ENCODE results near the gene RAB5B.

The RAB5B gene

DNA sequence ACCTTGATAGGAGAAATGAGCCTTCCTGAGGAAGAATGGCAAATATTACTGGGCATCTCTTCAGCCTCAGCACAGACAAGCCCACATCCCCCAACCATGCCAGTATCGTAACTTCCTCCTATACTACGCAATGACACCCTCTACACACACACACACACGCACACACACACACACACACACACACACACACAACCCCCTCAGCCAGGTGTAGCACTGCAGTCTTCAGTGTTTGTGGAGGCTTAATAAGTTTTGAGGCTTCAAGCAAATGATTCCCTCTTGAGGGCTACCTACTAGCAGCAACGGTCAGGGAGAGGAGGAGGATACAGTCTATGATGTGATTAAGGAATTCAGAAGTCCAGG is 41.3 kb upstream of the RAB5B start:
- Histone ChIP-seq H3K4me2 (ENCODE audit: low read depth, low read length, poor library complexity, severe bottlenecking) (peak overlapping the region; percentile 96), H3F3A (ENCODE audit: low read depth) (peaks cover 16% of the 10 kb centered on the region), H3K4me3 (ENCODE audit: low read length, poor library complexity, severe bottlenecking) (peak overlapping the region; percentile 84), H3K79me2 (ENCODE audit: insufficient read depth, low read length) (peaks cover 53% of the 10 kb centered on the region), H3K9me2 (replicated peaks; ENCODE audit: low read depth, low read length) (no peaks in the 10 kb centered on the region), H3K4me1 (ENCODE audit: insufficient read depth, low read length, poor library complexity, severe bottlenecking) (peaks cover 46% of the 10 kb centered on the region), H3K27me3 (ENCODE audit: insufficient read depth, low read length, poor library complexity, severe bottlenecking) (no peaks in the 10 kb centered on the region), H2AFZ (ENCODE audit: low read length) (peak overlapping the region; percentile 65), H3K9me3 (ENCODE audit: insufficient read depth, low read depth, low read length) (no peaks in the 10 kb centered on the region), H4K20me1 (ENCODE audit: insufficient read depth, low read length, poor library complexity, severe bottlenecking) (peaks cover 5% of the 10 kb centered on the region), H3K36me3 (ENCODE audit: insufficient read depth, low read length) (no peaks in the 10 kb centered on the region), H3K9ac (ENCODE audit: low read depth, low read length, poor library complexity, severe bottlenecking) (peak overlapping the region; percentile 98)
- no peak for TF ChIP-seq EZH2phosphoT487 (IDR thresholded peaks at IDR 0.05; ENCODE audit: borderline replicate concordance)

DNA sequence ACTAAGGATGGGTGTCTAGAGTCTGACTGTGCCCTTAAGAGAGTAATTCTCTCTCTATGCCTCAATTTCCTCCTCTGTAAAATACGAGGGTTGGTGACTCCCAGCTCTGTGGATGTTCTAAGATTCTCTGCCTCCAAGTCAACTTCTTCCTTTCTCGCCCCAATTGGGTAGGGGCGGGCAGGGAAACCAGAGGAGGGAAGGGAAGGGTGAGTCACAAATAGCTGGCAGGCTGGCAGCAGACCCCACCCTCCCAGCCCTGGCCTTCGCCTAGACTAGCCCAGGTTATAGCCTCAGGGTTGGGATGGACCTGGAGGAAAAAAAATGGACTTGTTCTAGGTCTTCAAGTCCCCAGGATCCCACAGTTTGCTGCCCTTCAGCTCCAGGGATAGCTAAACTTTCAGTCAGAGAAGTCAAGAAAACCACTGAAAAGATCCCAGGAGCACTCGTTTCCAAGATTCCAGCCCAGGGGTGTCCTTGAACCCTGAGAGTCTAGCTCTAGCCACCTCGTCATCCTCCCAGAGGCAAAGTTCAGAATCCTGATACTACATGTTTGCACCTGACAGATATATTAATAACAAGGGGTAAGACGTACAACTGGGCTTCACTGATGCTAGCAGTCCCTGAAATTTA is 40.6 kb upstream of the RAB5B start:
- Histone ChIP-seq H3F3A (ENCODE audit: low read depth) (peaks cover 9% of the 10 kb centered on the region), H3K4me2 (ENCODE audit: low read depth, low read length, poor library complexity, severe bottlenecking) (peak overlapping the region; percentile 96), H3K36me3 (ENCODE audit: insufficient read depth, low read length) (no peaks in the 10 kb centered on the region; the same call in 1 of the 2 replicates), H3K9me2 (replicated peaks; ENCODE audit: low read depth, low read length) (no peaks in the 10 kb centered on the region), H3K4me3 (ENCODE audit: low read length, poor library complexity, severe bottlenecking) (peak overlapping the region; percentile 84), H3K27me3 (ENCODE audit: insufficient read depth, low read length, poor library complexity, severe bottlenecking) (no peaks in the 10 kb centered on the region), H3K79me2 (ENCODE audit: insufficient read depth, low read length) (peaks cover 47% of the 10 kb centered on the region), H3K9ac (ENCODE audit: low read depth, low read length, poor library complexity, severe bottlenecking) (peak overlapping the region; percentile 98), H2AFZ (ENCODE audit: low read length) (no peak overlapping the region), H3K9me3 (ENCODE audit: insufficient read depth, low read depth, low read length) (no peaks in the 10 kb centered on the region), H3K4me1 (ENCODE audit: insufficient read depth, low read length, poor library complexity, severe bottlenecking) (peaks cover 46% of the 10 kb centered on the region), H4K20me1 (ENCODE audit: insufficient read depth, low read length, poor library complexity, severe bottlenecking) (peaks cover 5% of the 10 kb centered on the region)
- TF ChIP-seq, protein P1, sequence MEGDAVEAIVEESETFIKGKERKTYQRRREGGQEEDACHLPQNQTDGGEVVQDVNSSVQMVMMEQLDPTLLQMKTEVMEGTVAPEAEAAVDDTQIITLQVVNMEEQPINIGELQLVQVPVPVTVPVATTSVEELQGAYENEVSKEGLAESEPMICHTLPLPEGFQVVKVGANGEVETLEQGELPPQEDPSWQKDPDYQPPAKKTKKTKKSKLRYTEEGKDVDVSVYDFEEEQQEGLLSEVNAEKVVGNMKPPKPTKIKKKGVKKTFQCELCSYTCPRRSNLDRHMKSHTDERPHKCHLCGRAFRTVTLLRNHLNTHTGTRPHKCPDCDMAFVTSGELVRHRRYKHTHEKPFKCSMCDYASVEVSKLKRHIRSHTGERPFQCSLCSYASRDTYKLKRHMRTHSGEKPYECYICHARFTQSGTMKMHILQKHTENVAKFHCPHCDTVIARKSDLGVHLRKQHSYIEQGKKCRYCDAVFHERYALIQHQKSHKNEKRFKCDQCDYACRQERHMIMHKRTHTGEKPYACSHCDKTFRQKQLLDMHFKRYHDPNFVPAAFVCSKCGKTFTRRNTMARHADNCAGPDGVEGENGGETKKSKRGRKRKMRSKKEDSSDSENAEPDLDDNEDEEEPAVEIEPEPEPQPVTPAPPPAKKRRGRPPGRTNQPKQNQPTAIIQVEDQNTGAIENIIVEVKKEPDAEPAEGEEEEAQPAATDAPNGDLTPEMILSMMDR (conservative IDR thresholded peaks at IDR 0.05; ENCODE audit: low read length) = no peak

DNA sequence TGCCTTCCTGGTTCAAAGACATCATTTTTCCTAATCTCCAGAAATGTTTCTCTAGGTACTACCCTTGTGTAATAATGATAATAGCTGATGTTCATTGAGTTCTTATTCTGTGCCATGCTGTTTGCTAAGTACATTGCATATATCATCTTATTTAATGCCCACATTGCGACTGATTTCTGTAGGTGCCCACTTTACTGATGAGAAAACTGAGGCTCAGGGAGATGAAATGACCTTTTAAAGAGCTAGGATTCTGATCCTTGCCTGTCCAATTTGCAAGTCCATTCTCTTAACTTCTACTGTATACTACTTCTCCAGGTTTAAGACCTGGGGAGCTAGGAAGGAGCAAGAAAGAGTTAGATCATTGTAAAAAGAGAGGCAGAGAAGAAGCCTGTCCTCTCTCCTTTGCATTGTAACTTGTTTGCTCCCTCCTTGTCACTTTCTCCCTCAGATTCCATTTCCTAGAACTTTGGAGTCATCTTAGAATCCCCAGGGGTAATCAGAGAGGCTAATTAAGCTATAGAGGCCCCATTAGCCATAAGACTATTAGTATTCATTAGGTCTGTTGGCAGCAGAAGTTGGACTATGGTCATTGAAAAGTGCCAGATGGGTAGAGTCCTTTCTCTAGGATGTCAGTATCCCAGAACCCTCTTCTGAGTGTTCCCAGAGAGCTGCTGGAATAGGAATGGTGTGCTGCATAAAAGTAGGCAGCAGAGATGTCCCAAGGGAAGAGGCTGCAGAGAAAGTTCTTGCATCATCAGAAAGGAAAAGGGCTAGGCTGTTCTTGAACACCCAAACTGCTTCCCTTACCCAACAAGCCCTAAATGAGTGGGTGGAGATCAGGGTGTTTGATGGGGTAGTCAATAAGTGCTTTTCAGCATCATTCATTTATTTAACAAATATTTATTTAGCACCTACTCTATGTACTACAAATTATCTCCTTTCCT is 39.8 kb upstream of the RAB5B start:
- H3K4me1 ChIP-seq (ENCODE audit: insufficient read depth, low read length, poor library complexity, severe bottlenecking) = peaks cover 43% of the 10 kb centered on the region
- H3K36me3 ChIP-seq (ENCODE audit: insufficient read depth, low read length) = peaks cover 5% of the 10 kb centered on the region; the same call in 1 of the 2 replicates
- peak overlapping the region; percentile 98 for H3K9ac ChIP-seq (ENCODE audit: low read depth, low read length, poor library complexity, severe bottlenecking)
- no peaks in the 10 kb centered on the region for H3K27me3 ChIP-seq (ENCODE audit: insufficient read depth, low read length, poor library complexity, severe bottlenecking)
- TF ChIP-seq EZH2phosphoT487 (IDR thresholded peaks at IDR 0.05; ENCODE audit: borderline replicate concordance) = no peak
- TF ChIP-seq, protein P1 (conservative IDR thresholded peaks at IDR 0.05; ENCODE audit: low read length) = no peak
- peaks cover 5% of the 10 kb centered on the region for H4K20me1 ChIP-seq (ENCODE audit: insufficient read depth, low read length, poor library complexity, severe bottlenecking)
- no peaks in the 10 kb centered on the region for H3K9me2 ChIP-seq (replicated peaks; ENCODE audit: low read depth, low read length)
- no peak overlapping the region for H2AFZ ChIP-seq (ENCODE audit: low read length)
- peaks cover 8% of the 10 kb centered on the region for H3F3A ChIP-seq (ENCODE audit: low read depth)
- H3K4me3 ChIP-seq (ENCODE audit: low read length, poor library complexity, severe bottlenecking) = no peak overlapping the region
- H3K79me2 ChIP-seq (ENCODE audit: insufficient read depth, low read length) = peaks cover 40% of the 10 kb centered on the region
- no peaks in the 10 kb centered on the region for H3K9me3 ChIP-seq (ENCODE audit: insufficient read depth, low read depth, low read length)
- H3K4me2 ChIP-seq (ENCODE audit: low read depth, low read length, poor library complexity, severe bottlenecking) = peak overlapping the region; percentile 96

Measured in Loucy (cell line).